NCI-H1048 (cell line): ENCODE measurements around the gene DDX39A.
"Not testable (repeated sequence)": the region's sequence is repeated elsewhere in the genome, so short reads cannot be mapped to it uniquely, and the experiment has no call there.

Source experiments
- DNase-seq: peaks from one replicate; lab custom pipeline; 2025; lab: John Stamatoyannopoulos, UW

DDX39A gene

DNA sequence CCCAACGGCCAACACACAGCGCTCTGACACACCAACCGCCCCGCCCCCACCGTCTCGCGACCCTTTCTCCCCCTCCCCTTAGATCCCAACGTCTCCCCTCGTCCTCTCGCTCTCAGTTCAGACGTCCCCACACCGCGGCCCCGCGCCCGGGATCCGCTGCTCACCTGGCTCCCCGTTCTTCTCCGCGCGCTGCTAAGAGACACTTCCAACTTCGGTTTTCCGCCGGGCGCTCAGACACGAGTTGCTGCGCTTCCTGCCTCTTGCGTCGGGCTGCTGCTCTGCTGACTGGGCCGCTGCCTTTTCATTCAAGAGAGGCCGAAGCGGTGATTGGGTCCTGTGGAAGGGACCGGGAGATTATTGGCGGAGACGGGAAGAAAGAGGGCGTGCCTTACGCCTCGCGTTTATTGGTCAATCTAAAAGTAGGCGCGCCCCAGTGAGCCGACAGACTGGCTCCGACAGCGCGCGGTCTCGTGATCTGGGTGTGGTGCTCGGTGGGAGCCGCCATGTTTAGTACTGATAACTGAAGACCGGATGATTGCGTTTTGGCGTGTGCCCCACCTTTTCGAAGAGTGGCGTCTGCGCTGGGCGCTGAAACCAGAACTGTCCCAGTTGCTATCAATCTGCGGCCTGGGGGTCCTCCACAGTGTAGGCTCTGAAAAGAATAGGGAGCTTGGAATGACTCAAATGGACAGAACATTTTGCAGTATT is at the start of gene DDX39A:
Gene DDX39A (minus strand): TSS at position 236 of the 708 bp plus-strand sequence. CDS start 6,121 bp downstream, outside the sequence.
- peak; percentile 97 for DNase-seq

GRCh38 chr19:14467816-14468215 is 48.7 kb upstream of the DDX39A start:
- no peak for DNase-seq

DNA sequence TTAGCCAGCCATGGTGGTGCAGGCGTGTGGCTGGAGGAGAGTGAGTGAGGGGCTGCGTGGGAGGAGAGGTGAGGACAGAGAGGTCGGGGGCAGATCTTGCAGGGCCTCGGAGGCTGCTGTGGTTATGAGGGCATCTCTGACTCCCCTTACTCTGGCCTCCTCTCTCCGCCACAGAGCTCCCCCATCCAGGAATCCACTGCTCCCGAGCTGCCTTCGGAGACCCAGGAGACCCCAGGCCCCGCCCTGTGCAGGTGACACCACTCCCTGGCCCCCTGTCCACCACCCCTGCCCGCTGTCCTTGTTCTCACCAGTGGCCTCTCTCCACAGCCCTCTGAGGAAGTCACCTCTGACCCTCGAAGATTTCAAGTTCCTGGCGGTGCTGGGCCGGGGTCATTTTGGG is 48.2 kb upstream of the DDX39A start:
- DNase-seq: no peak

DNA sequence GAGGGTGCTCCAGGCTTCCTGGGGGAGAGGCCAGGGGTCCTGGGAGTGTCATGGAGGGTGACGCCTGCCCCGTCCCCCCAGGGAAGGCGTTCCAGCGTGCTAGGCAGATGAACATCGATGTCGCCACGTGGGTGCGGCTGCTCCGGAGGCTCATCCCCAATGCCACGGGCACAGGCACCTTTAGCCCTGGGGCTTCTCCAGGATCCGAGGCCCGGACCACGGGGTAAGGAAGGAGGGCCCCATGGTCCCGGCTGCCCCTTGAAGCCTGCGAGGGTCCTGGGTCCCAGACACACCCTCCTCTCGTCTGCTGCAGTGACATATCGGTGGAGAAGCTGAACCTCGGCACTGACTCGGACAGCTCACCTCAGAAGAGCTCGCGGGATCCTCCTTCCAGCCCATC is 44.6 kb upstream of the DDX39A start:
- DNase-seq: no peak

- not testable (repeated sequence) for DNase-seq
Observed at GRCh38 chr19:14462401-14462800, 43.3 kb upstream of the DDX39A start.

DNA sequence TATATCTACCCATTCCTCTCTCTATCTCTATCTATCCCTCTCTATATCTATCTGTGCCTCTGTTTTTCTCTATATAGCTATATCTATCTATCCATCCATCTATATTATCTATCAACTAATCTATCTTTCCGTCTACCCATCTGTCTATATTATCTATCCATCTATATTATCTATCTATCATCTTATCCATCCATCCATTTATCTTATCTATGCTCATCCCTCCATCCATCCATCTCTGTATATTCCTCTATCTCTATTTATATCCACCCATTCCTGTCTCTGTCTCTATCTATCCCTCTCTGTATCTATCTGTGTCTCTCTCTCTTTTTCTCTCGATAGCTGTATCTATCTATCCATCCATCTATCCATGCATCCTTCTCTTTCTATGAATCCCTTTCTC is 41.8 kb upstream of the DDX39A start:
- DNase-seq: no peak

DNA sequence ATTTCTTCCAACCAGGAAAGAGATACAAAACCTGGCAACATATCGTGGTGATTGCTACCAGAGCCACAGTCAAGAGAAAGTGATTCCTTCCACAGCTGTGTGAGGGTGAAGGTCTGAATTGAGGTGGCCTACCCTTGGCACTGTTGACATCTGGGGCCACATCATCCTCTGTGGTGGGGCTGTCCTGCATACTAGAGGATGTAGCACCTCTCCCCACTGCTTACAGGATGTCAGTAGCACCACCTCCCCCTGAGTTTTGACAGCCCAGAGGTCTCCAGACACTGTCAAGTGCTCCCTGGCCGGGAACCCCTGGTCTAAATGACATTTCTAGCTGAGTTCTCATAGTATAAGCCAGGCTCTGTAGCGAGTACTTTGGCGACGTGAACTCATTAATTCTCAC is 40.6 kb upstream of the DDX39A start:
- DNase-seq: no peak

DNA sequence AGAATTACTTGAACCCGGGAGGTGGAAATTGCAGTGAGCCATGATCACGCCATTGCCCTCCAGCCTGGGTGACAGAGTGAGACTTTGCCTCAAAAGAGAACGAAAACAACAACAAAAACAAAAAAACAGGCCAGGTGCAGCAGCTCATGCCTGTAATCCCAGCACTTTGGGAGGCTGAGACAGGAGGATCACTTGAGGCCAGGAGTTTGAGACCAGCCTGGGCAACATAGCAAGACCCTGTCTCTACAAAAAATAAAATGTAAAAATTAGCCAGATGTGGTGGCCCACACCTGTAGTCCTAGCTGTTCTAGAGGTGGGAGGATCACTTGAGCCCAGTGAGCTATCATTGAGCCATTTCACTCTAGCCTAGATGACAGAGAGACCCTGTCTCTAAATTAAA is 33.2 kb upstream of the DDX39A start:
- DNase-seq: not testable (repeated sequence)

DNA sequence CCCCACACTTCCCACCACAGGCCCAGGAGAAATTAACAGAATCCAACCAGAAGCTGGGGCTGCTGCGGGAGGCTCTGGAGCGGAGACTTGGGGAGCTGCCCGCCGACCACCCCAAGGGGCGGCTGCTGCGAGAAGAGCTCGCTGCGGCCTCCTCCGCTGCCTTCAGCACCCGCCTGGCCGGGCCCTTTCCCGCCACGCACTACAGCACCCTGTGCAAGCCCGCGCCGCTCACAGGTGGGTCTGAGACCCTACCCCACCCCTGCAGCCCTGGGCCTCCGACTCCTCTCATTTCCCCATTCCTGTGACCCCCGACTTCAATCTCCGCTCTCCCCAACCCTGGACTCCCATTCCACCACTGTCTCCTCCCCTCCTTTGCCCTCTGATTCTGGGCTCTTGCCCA is 31.7 kb upstream of the DDX39A start:
- no peak for DNase-seq

DNA sequence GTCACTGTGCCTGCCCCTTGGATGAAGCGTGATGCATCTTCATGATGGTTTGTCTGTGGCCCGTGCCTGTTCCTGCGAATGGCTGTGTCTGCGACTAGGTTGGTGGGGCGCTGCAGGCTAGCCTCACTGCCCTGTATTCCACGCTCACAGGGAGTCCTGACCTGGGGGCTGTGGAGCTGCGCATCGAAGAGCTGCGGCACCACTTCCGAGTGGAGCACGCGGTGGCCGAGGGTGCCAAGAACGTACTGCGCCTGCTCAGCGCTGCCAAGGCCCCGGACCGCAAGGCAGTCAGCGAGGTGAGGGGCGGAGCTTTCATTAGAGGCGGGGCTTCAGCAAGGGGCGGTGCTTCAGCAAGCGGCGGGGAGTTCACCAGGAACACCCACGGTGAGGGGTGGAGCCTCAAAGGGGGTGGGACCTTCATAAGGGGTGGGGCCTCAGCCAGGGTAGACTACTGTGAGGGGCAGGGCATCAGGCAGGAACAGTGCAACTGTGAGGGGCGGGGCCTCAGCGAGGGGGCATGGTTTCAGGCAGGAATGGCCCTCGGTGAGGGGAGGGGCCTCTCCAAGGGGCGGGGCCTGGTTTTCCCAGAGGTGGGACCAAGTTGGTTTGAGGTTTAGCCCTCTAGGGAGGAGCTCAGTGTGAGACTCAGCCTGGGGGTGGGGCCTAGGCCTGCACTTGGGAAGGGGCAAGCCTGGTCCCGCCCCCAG is 31.2 kb upstream of the DDX39A start:
- DNase-seq: peak; percentile 84

DNA sequence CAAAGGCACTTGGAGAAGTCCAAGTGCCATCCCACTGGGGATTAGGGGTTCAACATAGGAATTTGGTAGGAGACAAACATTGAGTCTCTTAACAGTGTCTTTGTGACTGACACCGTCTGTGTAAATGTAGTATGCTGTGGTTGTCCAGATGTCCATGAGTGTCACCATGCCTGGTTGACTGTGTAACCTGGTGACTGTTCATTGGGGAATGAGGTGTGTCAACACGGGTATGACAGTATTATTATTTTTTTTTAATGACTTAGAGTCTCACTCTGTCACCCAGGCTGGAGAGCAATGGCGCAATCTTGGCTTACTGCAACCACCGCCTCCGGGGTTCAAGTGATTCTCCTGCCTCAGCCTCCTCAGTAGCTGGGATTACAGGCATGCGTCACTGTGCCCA is 30.2 kb upstream of the DDX39A start:
- DNase-seq: no peak

DNA sequence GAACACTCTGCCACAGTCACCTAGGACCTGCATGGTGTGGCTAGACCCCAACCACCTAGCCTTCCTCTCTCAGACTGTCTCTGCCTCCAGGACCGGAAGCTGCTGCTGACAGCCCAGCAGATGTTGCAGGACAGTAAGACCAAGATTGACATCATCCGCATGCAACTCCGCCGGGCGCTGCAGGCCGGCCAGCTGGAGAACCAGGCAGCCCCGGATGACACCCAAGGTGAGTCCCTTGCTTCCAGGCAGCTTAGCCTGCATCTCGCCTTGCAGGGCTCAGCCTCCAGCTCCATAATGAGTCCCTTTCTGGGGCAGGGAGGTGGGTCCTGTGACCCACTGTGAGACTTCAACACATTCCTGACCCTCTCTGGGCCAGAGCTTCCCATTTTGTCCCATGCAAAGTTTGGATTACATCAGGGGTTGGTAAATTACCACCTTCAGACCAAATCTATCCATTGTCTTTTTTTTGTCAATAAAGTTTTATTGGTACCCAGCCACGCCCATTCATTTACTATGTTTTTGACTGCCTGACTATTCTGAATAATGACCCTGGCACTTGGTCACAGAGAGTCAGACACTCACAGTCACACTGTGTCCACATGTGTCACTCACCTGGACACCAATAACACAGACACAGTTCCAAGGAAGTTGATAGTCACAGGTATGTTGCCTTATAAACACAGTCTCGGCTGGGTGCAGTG is 27.3 kb upstream of the DDX39A start:
- DNase-seq: no peak

- no peak for DNase-seq
Observed at GRCh38 chr19:14443632-14444216, 24.6 kb upstream of the DDX39A start.

GRCh38 chr19:14442891-14443631 is 23.9 kb upstream of the DDX39A start:
- no peak for DNase-seq

GRCh38 chr19:14441041-14441938 is 22.1 kb upstream of the DDX39A start:
- DNase-seq: no peak

- no peak for DNase-seq
Observed at GRCh38 chr19:14440049-14440448, 20.9 kb upstream of the DDX39A start.

DNA sequence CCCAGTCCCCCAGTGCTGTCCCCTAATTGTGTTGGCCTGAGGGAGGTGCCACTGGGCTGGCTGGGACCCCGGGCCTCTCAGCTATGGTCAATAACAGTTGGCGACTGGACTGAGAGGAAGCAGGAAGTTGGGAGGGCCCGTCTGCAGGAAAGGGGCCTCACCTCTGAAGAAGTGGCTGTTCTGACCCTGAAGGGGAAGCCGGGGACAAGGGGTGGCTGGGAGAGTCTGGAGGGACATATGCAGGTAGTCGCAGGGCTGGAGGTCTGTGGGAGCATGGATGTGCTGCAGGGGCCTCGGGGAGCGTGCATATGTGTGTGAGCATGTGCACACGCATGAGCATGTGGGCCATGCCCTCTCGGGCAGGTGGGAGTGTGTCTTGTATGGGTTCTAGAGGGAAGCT is 19.9 kb upstream of the DDX39A start:
- no peak for DNase-seq

DNA sequence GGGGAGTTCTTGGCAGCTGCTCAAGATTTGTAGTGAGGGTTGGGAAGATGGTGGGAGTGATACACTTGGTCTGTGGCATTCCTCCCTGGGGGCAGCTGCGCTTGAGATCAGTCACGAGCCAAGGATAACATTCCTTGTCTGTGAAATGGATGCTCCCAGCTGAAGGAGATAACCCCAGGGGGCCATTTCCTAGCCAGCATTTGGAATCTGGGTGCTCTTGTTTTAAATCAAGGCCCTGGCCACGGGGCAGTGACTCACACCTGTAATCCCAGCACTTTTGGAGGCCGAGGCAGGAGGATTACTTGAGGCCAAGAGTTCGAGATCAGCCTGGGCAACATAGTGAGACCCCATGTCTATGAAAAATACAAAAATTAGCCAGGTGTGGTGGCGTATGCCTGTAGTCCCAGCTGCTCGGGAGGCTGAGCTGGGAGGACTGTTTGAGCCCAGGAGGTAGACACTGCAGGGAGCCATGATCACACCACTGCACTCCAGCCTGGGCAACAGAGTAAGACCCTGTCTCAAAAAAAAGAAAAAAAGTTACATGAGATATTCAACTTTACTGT is 18.5 kb upstream of the DDX39A start:
- DNase-seq: no peak

DNA sequence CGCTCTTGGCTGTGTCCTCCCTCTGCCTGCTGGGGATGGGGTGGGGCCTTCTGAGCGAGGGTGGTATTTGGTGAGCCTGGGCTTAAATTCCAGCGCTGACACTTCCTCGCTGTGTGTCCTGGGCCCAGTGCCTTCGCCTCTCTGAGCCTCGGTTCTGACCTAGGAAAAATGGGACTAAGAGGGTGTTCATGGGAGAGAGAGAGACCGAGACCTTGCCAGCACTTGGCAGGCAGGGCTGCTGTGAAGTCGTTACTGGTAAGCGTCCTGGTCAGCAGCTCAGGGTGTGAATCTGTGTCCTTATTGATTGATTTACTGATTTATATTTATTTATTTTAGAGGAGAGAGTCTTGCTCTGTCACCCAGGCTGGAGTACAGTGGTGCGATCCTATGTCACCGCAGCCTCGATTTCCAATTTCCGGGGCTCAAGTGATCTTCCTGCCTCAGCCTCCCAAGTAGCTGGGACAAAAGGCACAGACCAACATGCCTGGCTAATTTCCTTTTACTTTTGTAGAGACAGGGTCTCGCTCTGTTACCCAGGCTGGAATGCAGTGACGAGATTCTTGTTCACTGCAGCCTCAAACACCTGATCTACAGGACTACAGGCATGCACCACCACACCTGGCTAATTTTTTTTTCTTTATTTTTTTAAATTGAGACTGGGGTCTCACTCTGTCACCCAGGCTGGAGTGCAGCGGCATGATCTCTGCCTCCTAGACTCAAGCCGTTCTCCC is 16.3 kb upstream of the DDX39A start:
- no peak for DNase-seq
